Peyer's patch (tissue), 4 donors: ENCODE results near the gene PTGES. TPM values are rescaled to one million over a fixed set of nuclear protein-coding genes. Genes with fewer than 3 reads are reported as not detected.

Source experiments
- DNase-seq, 3 donors: peaks; one replicate each; pipeline ENCODE4 v3.0.0-alpha.2; 2017 to 2019
- H3K27ac ChIP-seq, 4 donors: fragments of 200-600 bp; sonication (generic); one replicate each; pipeline ENCODE4 v1.5.1; 2016 to 2019
- H3K27me3 ChIP-seq, 2 donors: fragments of 200-600 bp; sonication (generic); one replicate each; pipeline ENCODE4 v1.5.1; 2019
- H3K36me3 ChIP-seq, 3 donors: fragments of 200-600 bp; sonication (generic); one replicate each; pipeline ENCODE4 v1.5.1; 2016 to 2019
- H3K4me1 ChIP-seq, 4 donors: fragments of 200-600 bp; sonication (generic); one replicate each; pipeline ENCODE4 v1.5.1; 2016 to 2019
- H3K4me3 ChIP-seq, 4 donors: fragments of 200-600 bp; sonication (generic); 1 replicate in 3 of 4; 2 replicates in 1 of 4; pipeline ENCODE4 v1.5.1; 2016 to 2019; ENCODE audit warnings: mild to moderate bottlenecking in 1 of 4
- H3K9me3 ChIP-seq, 4 donors: fragments of 200-600 bp; sonication (generic); one replicate each; pipeline ENCODE4 v1.5.1; 2016 to 2019; ENCODE audit warnings: mild to moderate bottlenecking in 1 of 4
- CTCF ChIP-seq, 6 experiments: fragments of 450-650 bp in 4 of 6; fragments of 200-600 bp in 2 of 6; sonication (generic) in 1 of 6; IDR thresholded peaks; one replicate each; pipeline ENCODE4 v1.5.1; 2017 to 2019; ENCODE audit warnings: antibody characterized with exemption in 6 of 6, mild to moderate bottlenecking in 3 of 6, moderate library complexity in 1 of 6
- POLR2A ChIP-seq, 2 donors: fragments of 450-650 bp; IDR thresholded peaks; one replicate each; pipeline ENCODE4 v1.5.1; 2017; ENCODE audit warnings: antibody characterized with exemption in 2 of 2, mild to moderate bottlenecking in 2 of 2, moderate library complexity in 2 of 2
- total RNA-seq, 4 donors: library from RNA; depleted of rRNA; stranded (reverse); fragments of >200 nt; gene quantifications; one replicate each; pipeline ENCODE4 v1.1.0, GENCODE V29; 2016

PTGES gene
- total RNA-seq, 4 donors from 2014 or later: 1.8 to 8.7 (median 6.8) TPM

GRCh38 chr9:129737479-129738274, 15.2 kb downstream of the PTGES start:
- H3K4me3 ChIP-seq: peak overlapping the region; percentile 64 to 69 (median 66)
- H3K27me3 ChIP-seq: no peaks in the 10 kb centered on the region
- no peaks in the 10 kb centered on the region for H3K9me3 ChIP-seq
- peak; percentile 84 to 94 (median 90) for DNase-seq
- H3K4me1 ChIP-seq: peaks cover 0 to 7% (median 0%) of the 10 kb centered on the region in 4 donors
- TF ChIP-seq CTCF (IDR thresholded peaks at IDR 0.05): peak; percentile 95 to 99 (median 96)
- TF ChIP-seq POLR2A (IDR thresholded peaks at IDR 0.05): no peak
- no peaks in the 10 kb centered on the region for H3K36me3 ChIP-seq
- H3K27ac ChIP-seq: peak overlapping the region; percentile 61 to 79 (median 66)

- no peaks in the 10 kb centered on the region for H3K9me3 ChIP-seq
- no peaks in the 10 kb centered on the region for H3K27me3 ChIP-seq
- H3K36me3 ChIP-seq: no peaks in the 10 kb centered on the region
- no peak for DNase-seq
- TF ChIP-seq POLR2A (IDR thresholded peaks at IDR 0.05) (no peak), CTCF (IDR thresholded peaks at IDR 0.05) (no peak)
- no peak overlapping the region for H3K27ac ChIP-seq
- H3K4me1 ChIP-seq: peaks cover 0 to 7% (median 0%) of the 10 kb centered on the region in 4 donors
- H3K4me3 ChIP-seq: no peak overlapping the region
These were observed 16.5 kb downstream of the PTGES start for GRCh38 chr9:129736334-129736733.

GRCh38 chr9:129735546-129735945, 17.3 kb downstream of the PTGES start:
- peaks cover 0 to 7% (median 0%) of the 10 kb centered on the region in 4 donors for H3K4me1 ChIP-seq
- no peak overlapping the region for H3K27ac ChIP-seq
- H3K36me3 ChIP-seq: no peaks in the 10 kb centered on the region
- H3K4me3 ChIP-seq: no peak overlapping the region
- TF ChIP-seq CTCF (IDR thresholded peaks at IDR 0.05): no peak
- no peak for TF ChIP-seq POLR2A (IDR thresholded peaks at IDR 0.05)
- no peak for DNase-seq
- no peaks in the 10 kb centered on the region for H3K9me3 ChIP-seq
- H3K27me3 ChIP-seq: no peaks in the 10 kb centered on the region

- Histone ChIP-seq H3K9me3 (no peaks in the 10 kb centered on the region), H3K27me3 (no peaks in the 10 kb centered on the region), H3K36me3 (no peaks in the 10 kb centered on the region), H3K4me1 (peaks cover 0 to 7% (median 0%) of the 10 kb centered on the region in 4 donors), H3K27ac (no peak overlapping the region), H3K4me3 (no peak overlapping the region)
- no peak for TF ChIP-seq CTCF (IDR thresholded peaks at IDR 0.05)
- no peak for DNase-seq
These were observed 19.2 kb downstream of the PTGES start for GRCh38 chr9:129733632-129733953.

GRCh38 chr9:129732946-129733631, 19.8 kb downstream of the PTGES start:
- Histone ChIP-seq H3K4me1 (peaks cover 0 to 7% (median 0%) of the 10 kb centered on the region in 4 donors), H3K27ac (no peak overlapping the region), H3K9me3 (no peaks in the 10 kb centered on the region), H3K36me3 (no peaks in the 10 kb centered on the region), H3K4me3 (no peak overlapping the region), H3K27me3 (no peaks in the 10 kb centered on the region)
- TF ChIP-seq POLR2A (IDR thresholded peaks at IDR 0.05) (no peak), CTCF (IDR thresholded peaks at IDR 0.05) (no peak)
- no peak for DNase-seq
